NCI-H187 (cell line): Measurements from ENCODE around the gene TMEM135.

Source experiments
- DNase-seq, 2 experiments: peaks; one replicate each; lab custom pipeline; 2025; lab: John Stamatoyannopoulos, UW

TMEM135 gene

DNA sequence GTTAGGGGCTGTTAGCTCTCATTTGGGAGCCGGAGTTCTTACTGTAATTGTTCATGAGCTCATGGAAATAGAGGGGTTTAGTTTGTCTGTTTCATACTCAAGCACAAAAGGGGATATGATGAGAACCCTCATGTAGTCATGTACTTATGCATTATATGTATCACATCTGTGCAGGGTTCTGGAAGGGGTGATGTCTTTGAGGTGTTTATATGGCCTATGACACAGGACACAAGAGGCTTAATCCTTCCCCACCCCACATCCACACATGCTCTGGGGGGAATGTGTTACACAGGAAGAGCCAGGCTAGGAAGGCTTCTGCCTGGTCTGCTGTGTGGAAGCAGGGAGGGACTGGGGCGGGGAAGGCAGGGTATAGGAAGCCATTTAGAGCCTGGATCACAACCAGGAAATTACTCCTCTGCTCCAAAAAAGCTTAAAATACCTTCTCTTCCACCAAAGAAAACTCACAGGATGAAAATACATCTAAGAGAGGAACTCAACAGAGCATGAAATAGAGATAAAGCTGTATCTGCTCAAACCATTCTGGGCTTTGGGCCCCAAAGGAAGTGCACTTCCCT, 316.1 kb downstream of the TMEM135 start:
- no peak for DNase-seq

DNA sequence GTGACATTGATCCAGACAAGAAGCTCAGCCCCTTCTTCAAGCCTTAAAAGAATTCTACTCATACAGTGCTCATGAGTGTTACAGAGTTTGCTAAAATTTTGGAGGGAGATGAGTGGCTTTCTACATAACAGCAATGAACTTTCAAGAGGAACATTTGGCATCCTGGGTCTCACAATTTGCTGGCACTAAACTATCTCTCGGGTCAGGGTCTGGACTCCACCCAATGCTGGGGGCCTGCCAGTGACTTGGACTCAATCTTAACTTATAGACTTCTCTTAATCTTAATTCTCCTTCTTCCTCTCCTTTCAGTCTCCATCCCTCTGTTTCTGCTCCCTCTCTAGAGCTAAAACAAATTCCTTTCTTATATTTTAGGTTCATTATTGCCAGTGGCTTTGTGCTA, 317.9 kb downstream of the TMEM135 start:
- no peak for DNase-seq

DNA sequence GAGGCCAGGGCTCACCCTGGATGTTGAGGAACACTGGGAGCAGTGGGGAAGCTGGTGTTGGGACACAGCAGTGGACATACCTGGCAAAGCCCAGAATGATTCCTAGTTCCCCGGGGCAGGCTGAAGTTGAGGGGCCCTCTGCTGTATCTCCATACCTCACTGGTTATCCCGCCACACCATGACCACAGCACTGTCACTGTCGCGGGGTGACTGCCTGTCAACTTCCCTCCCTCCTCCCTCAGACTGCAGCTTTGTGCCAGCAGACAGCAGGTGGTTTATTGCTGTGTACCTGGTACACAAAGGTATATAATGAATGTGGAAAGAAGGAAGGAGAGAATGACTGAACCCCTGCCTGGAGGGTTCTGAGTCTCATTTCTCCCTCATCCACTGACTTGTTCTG, 318.7 kb downstream of the TMEM135 start:
- no peak for DNase-seq

DNA sequence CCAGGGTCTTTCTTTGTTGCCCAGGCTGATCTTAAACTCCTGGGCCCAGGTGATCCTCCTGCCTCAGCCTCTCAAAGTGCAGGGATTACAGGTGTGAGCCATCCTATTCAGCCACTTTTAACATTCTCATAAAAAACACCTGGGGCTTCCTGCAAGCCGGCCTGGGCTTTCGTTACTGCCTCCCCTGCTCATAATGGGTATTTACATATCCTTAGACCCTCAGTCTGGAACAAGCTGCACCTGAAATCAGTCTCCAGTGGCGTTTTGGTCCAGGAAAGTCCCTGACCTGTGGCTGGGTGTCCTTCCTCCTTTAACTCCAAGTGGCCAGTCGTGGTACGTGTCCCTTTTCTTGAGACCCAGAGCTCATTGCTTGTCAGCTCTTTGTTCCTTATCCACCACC, 320.7 kb downstream of the TMEM135 start:
- no peak for DNase-seq

DNA sequence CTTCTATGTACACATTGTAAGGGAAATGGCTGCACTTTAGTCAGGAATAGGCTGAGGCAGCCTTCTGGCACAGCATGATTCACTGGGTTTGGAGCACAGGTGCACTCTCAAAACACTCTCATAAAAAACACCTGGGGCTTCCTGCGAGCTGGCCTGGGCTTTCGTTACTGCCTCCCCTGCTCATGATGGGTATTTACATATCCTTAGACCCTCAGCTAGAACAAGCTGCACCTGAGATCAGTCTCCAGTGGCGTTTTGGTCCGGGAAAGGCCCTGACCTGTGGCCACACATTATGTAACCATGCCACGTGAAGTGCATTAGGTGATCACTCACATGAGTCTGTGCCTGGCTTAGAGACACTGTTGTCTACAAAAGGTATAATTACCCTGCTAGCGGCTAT, 321.7 kb downstream of the TMEM135 start:
- peak; percentile 65 to 74 for DNase-seq

DNA sequence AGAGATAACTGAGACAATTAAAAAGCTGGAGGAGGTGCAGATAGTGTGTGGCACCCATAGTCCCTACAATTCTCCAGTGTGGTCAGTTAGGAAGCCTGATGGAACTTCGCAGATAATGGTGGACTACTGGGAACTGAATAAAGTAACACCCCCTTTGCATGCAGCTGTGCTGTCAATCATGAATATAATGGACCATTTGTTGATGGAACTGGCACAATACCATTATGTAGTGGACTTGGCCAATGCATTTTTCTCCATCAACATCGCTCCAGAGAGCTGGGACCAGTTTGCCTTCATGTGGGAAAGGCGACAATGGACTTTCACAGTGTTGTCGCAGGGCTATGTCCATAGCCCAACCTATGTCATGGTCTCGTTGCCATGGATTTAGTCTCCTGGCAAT, 324.2 kb downstream of the TMEM135 start:
- DNase-seq, result no peak

DNA sequence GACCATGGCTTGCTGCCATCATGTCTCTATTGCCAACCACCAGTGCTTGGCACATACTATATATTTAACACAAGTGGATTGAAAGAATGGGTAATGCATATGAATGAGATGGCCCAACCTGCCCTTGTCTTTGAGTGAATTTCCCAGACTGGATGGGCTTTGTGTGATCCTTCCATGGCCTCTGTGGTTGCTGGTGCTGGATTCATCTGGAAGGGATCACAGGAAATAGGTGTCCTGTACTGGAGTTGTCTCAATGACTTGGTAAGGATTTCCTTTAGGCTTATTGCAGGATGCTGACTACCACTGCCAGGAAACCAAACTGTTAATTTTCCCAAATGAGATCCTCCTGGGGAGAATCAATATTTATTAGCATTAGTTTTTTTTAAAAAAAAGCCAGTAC, 328.6 kb downstream of the TMEM135 start:
- DNase-seq, result no peak

DNA sequence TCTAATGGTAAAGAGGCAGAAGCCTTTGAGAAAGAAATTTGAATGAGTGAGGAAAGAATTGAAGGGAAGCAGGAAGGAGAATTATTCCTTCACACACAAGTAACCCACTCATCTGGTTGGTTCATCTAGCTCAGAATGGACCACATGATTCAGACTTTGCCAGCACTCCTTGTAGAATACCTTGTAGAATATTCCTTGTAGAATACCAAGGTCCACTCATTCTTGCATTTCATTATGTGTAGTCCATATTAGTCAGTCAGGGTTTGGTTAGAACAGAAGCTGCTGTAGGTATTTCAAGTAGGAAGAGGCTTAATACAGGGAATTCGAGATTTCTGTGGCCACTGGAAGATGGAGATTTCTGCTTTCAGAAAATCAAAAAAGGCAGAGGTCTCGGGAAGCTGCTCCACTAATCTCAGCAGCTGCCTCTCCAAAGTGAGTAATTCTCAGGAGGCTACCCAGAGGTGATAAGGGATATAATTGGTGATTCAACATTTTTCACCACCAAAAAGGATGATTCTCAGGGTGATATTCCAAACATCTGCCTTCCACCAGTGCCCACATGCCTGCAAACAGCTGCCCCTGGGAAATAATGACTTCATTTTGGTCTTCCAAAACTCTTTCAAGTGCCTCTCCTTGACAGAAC, 329.1 kb downstream of the TMEM135 start:
- no peak for DNase-seq

DNA sequence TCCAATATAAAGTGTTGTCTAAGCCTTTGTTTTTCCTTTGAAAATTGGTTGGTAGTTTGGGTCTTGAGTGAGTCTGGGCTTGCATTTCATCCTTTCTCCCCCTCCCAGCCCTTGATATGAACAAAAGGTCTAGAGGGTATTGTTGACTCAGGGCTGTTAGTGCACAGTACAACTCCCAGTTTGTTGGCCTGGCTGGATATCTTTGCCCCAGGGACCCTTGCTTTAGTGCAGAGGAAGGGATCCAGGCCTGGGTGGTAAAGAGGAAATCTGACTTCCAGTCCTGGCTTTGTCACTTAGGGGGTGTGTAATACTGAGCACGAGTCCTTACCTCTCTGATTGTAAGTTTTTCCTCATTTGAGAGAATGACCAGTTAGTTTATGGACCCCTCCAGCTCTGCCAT, 330.4 kb downstream of the TMEM135 start:
- DNase-seq, result no peak

DNA sequence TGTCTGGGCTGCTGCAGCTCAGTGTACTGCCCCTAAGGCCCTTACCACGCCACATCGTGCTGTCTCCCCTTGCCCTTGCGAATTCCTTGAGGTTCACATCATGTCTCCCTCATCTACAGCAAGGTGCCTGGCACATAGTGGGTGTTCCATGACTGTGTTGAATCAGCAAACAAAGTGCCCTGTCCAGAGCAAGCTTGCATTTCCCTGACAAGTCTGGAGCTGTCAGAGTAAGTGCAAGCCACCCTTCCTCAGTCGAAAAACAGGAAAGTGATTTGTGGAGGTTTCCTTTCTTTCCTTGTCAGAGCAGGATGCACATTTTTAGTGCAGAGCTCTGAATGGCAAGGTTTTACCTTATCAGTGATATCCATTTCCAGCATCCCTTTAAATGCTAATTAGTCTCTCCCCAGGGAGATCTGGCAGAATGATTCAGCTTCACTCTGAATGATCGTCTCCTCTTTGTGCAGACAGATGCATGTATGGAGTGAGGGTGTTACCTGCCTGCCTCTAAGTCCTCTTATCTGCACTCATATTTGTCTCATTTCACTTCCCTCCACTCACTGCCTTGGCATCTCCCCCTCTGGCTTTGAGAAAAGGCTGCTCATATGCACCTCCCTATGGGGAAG, 331.2 kb downstream of the TMEM135 start:
- peak; percentile 27 to 66 for DNase-seq

DNA sequence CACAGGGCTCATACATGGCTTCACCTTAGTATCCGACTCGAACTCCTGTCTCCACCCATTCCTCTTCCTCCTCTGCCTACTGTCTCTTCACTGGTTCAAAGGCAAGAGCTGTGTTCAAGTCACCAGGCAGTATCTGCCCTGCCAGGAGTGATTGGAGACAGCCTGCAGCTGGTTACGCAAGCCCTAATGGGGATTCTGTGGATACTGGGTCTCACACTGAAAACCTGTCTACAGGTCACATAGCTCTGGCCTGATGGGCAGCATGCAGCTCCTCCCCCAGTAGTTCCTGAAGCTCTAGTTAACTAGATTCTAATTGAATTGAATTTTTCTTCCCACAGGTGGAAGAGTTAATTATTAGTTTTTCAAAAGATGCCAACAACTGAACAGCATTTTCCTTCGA, 332.2 kb downstream of the TMEM135 start:
- DNase-seq, result no peak

DNA sequence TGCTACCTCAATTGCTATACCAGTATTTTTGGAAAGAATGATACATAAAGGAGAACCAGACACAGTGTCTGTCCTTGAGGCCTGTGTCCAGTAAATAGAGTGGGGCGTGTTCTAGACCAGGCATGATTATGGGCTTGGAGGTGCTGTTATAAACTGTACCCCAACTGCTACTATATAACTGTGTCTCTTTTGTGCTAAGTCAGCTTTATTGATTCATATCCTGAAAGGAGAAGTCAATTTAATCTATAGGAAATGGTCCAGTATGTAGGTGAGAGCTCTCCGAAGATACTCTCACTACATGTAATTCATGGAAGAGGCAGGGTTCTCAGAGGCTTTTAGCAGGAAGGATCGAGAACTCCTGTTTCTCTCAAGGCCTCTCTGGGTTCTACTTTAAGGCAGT, 334.3 kb downstream of the TMEM135 start:
- no peak for DNase-seq
